DOHH2 (cell line): Measurements from ENCODE around the gene NOCT.

ENCODE experiments used
- EZH2phosphoT487 ChIP-seq: fragments of 200-600 bp; sonication (generic); IDR thresholded peaks from 2 replicates; pipeline ENCODE4 v1.6.1; 2017; ENCODE audit warnings: borderline replicate concordance, mild to moderate bottlenecking, antibody characterized with exemption, low read length, moderate library complexity, mixed read lengths
- TF ChIP-seq, protein P1 (sequence below): fragments of 200-600 bp; sonication (generic); IDR thresholded peaks from one replicate; pipeline ENCODE4 v1.5.1; 2014; ENCODE audit warnings: antibody characterized with exemption, mild to moderate bottlenecking, low read depth, low read length; ENCODE audit not compliant: poor library complexity, severe bottlenecking

DNA sequence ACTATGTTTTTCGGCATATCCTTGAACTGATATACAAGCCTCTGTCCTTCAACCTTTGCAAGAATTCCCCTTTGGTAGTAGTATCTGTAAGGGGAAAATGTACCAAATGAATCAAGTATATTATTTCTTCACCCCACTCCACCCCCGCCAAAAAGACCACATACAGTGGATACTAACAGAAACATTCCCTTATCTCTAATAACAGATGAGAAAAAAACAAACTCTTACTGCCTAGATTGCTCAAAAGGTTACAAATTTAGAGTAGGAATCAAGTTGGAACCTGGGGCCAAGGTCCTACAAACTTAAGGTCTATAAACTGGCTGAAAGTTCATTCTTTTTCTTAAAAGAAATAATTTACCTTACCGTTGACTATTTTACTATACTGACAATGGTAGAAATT, 45.0 kb downstream of the NOCT start:
- no peak for TF ChIP-seq EZH2phosphoT487
- TF ChIP-seq, protein P1, sequence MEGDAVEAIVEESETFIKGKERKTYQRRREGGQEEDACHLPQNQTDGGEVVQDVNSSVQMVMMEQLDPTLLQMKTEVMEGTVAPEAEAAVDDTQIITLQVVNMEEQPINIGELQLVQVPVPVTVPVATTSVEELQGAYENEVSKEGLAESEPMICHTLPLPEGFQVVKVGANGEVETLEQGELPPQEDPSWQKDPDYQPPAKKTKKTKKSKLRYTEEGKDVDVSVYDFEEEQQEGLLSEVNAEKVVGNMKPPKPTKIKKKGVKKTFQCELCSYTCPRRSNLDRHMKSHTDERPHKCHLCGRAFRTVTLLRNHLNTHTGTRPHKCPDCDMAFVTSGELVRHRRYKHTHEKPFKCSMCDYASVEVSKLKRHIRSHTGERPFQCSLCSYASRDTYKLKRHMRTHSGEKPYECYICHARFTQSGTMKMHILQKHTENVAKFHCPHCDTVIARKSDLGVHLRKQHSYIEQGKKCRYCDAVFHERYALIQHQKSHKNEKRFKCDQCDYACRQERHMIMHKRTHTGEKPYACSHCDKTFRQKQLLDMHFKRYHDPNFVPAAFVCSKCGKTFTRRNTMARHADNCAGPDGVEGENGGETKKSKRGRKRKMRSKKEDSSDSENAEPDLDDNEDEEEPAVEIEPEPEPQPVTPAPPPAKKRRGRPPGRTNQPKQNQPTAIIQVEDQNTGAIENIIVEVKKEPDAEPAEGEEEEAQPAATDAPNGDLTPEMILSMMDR, result no peak
